ENCODE data around the gene RHBDF2. TPM values are rescaled to one million over a fixed set of nuclear protein-coding genes. Genes with fewer than 3 reads are reported as not detected.

RHBDF2 gene
- total RNA-seq, 2 experiments from 2014 or later: 144 to 173 TPM

DNA sequence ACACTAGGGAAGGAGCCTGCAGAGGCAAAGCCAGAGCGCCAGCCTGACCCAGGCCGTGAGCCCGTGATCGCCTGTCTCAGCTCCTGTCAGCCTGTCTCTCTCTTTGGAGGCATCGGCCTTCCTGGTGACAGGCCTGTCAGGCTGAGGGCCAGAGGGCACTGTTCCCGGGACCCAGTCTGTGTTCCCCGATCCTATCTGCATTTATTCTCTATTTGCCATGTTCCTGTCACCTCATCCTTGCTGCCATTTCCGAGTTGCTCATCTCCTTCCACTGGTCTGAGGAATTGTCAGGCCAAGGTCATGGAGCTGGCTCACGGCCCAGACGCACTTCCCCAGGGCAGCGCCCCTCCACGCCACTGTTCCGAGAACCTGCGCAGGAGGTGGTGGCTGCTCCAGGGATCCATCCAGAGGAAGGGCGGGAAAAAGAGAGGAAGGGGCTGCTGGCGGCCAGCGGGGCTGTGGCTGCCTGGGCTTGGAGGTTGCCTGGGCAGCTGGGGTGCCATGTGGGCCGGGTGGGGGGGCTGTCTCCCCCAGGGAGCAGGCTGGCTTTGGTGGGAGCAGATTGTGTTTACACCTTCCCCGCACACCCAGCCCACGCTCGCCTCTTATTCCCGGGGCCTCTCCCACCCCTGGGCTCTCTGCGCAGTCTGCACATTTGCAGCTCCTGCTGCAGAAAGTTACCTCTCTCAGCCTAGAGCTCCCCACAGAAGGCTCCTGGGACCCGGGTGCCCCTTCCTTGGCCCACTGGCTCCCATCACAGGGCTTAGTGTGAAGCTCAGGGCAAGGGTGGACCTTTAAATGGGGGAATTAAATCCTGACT, 43.5 kb upstream of the RHBDF2 start:
- Histone ChIP-seq H3K27ac (ENCODE audit: low read depth, low read length, poor library complexity, severe bottlenecking) (no peak overlapping the region), H3K36me3 (ENCODE audit: insufficient read depth, low read length) (no peaks in the 10 kb centered on the region), H3K4me2 (ENCODE audit: low read length) (no peak overlapping the region), H3K79me2 (ENCODE audit: insufficient read depth, low read depth, low read length) (no peaks in the 10 kb centered on the region), H3K9me2 (ENCODE audit: insufficient read depth, low read length) (no peaks in the 10 kb centered on the region), H3K4me1 (ENCODE audit: insufficient read depth, low read length, poor library complexity, severe bottlenecking) (peaks cover 26% of the 10 kb centered on the region), H3K4me3 (ENCODE audit: low read depth, low read length, poor library complexity, severe bottlenecking) (no peak overlapping the region), H3K9me3 (ENCODE audit: low read length) (no peaks in the 10 kb centered on the region), H2AFZ (ENCODE audit: low read length) (no peak overlapping the region), H4K20me1 (ENCODE audit: insufficient read depth, low read length) (no peaks in the 10 kb centered on the region)
- CTCF ChIA-PET (ENCODE audit: unreplicated experiment): interaction anchor here (0.6 to 1.6 kb wide), 2 partner anchors 17 to 307 kb away, joined by 3 to 5 read pairs; no protein-coding TSS in a partner anchor
- POLR2A ChIA-PET: interaction anchor here (0.6 to 0.9 kb wide), 2 partner anchors 16 to 25 kb away, joined by 3 to 8 read pairs; no protein-coding TSS in a partner anchor
- DNase-seq (ENCODE audit: low spot score): no peak
- TF ChIP-seq EZH2phosphoT487 (IDR thresholded peaks at IDR 0.05; ENCODE audit: borderline replicate concordance, low read depth, low read length): no peak
- TF ChIP-seq, protein P1, sequence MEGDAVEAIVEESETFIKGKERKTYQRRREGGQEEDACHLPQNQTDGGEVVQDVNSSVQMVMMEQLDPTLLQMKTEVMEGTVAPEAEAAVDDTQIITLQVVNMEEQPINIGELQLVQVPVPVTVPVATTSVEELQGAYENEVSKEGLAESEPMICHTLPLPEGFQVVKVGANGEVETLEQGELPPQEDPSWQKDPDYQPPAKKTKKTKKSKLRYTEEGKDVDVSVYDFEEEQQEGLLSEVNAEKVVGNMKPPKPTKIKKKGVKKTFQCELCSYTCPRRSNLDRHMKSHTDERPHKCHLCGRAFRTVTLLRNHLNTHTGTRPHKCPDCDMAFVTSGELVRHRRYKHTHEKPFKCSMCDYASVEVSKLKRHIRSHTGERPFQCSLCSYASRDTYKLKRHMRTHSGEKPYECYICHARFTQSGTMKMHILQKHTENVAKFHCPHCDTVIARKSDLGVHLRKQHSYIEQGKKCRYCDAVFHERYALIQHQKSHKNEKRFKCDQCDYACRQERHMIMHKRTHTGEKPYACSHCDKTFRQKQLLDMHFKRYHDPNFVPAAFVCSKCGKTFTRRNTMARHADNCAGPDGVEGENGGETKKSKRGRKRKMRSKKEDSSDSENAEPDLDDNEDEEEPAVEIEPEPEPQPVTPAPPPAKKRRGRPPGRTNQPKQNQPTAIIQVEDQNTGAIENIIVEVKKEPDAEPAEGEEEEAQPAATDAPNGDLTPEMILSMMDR (conservative IDR thresholded peaks at IDR 0.05; ENCODE audit: low read length): no peak
- intact Hi-C loops (cut with micrococcal nuclease; ENCODE audit: unreplicated experiment): loop anchor here (5.0 kb wide), 2 partner anchors 37 to 137 kb away; no protein-coding TSS in a partner anchor
- BruUV-seq (replicated peaks): no TSS peak

DNA sequence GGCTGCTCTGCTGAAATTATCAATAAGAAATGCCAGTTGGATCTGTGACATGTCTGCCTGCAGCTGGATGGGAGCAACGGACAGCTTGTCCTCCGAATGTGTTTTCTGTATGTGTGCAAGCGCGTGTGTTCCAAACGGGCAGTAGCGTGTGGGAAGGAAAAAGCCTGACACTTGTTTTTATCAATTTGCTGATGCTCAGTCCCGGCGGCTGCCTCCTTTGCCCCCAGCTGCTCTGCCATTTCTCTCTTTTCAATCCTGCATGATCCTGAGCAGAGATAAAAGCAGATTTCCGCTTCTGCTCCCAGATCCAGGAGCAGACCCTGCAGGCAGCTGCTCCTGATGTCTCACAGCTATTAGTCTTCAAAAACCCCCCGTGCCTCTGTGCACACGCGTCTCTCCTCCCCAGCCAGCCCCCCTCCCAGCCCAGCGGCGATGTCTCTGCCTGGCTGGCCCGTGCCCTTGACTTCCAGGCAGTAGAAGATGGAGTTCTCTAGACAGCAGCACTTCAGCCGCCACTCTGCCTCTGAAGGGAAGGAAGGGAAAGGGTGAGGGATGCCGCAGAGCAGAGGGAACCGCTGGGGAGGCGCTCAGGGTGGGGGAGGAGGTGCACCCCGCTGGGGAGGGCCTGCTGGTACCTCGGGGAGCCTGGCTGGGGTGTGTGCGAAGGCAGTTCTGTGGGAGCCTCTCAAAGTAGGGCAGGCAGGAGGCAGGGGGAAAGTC, 42.8 kb upstream of the RHBDF2 start:
- no peak for DNase-seq (ENCODE audit: low spot score)
- no peak overlapping the region for H3K27ac ChIP-seq (ENCODE audit: low read depth, low read length, poor library complexity, severe bottlenecking)
- H3K36me3 ChIP-seq (ENCODE audit: insufficient read depth, low read length): no peaks in the 10 kb centered on the region
- no peaks in the 10 kb centered on the region for H3K79me2 ChIP-seq (ENCODE audit: insufficient read depth, low read depth, low read length)
- ChIA-PET POLR2A (interaction anchor here (0.6 to 1.9 kb wide), 2 partner anchors 16 to 25 kb away, joined by 7 to 8 read pairs; no protein-coding TSS in a partner anchor), CTCF (ENCODE audit: unreplicated experiment) (no interaction called here)
- intact Hi-C loops (cut with micrococcal nuclease; ENCODE audit: unreplicated experiment): no loop called here
- H3K9me2 ChIP-seq (ENCODE audit: insufficient read depth, low read length): no peaks in the 10 kb centered on the region
- no peak overlapping the region for H3K4me3 ChIP-seq (ENCODE audit: low read depth, low read length, poor library complexity, severe bottlenecking)
- no peak overlapping the region for H3K4me2 ChIP-seq (ENCODE audit: low read length)
- no peaks in the 10 kb centered on the region for H4K20me1 ChIP-seq (ENCODE audit: insufficient read depth, low read length)
- no peaks in the 10 kb centered on the region for H3K9me3 ChIP-seq (ENCODE audit: low read length)
- TF ChIP-seq, protein P1 (conservative IDR thresholded peaks at IDR 0.05; ENCODE audit: low read length): no peak
- TF ChIP-seq EZH2phosphoT487 (IDR thresholded peaks at IDR 0.05; ENCODE audit: borderline replicate concordance, low read depth, low read length): no peak
- H3K4me1 ChIP-seq (ENCODE audit: insufficient read depth, low read length, poor library complexity, severe bottlenecking): peaks cover 26% of the 10 kb centered on the region
- H2AFZ ChIP-seq (ENCODE audit: low read length): no peak overlapping the region
- BruUV-seq (replicated peaks): no TSS peak
